T-helper 1 cell treated with Interleukin-12 subunit alpha and Interleukin-12 subunit beta and Interleukin-4 antibody, amounts not matched to agents 30 ng/mL and 1 ng/mL, for 36 hours (primary cell): ENCODE results near the gene TMEM201. TPM values are rescaled to one million over a fixed set of nuclear protein-coding genes. Genes with fewer than 3 reads are reported as not detected.

Experiments
- intact Hi-C: fragments of 100-400 bp; cut with micrococcal nuclease; formaldehyde crosslinking; loops from one replicate; pipeline ENCODE4 v1.15.1; 2024
- total RNA-seq: library from RNA; stranded (reverse); gene quantifications from 2 replicates; pipeline ENCODE4 v1.2.3, GENCODE V29; 2022

The TMEM201 gene
- total RNA-seq, 1 donor from 2014 or later = 17.4 TPM

DNA sequence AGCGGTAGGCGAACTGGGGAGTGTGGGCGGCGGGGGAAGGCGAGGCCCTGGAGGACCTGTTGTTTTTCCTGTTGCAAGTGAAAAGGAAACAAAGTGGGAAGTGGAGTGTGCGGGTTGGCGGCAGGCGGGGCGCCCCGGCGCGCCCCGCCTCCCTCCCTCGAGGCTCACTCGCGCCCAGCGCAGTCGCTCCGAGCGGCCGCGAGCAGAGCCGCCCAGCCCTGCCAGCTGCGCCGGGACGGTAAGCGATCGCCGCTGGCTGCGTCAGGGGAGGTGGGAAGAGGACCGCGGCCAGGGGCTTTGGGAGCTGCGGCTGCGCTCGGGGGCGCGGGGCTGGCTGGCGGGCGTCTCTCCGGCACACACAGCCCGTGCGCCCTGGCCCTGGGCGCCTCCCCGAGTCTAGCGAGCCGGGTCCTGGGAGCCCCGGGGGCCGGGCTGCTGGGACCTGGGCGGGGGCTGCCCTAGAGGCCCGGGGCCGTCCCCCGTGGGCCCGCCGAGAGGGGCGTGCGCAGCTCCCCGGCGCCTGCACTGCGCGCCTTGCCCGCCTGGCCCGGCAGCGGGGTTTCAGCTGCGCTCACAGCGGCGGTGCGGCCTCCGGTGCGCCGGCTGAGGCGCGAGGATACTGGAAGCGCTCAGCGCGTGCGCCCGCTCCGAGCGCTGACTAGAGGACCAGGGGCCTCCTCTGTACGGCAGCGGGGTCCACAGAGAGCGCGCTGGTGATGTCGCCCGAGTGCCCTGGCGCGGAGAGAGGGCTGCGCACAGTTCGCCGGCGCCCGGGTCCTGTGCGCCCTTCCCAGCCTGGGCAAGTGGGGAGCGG, 63.1 kb downstream of the TMEM201 start, which contains the start of gene PIK3CD:
TSS of gene PIK3CD (plus strand) at position 167 of the 814 bp plus-strand sequence. CDS start 58,725 bp downstream, outside the sequence.
- intact Hi-C loops = loop anchor here (1.0 to 10.0 kb wide), 6 partner anchors 22 to 777 kb away; partner anchors contain the start of genes CTNNBIP1, ENO1, LZIC and NMNAT1

DNA sequence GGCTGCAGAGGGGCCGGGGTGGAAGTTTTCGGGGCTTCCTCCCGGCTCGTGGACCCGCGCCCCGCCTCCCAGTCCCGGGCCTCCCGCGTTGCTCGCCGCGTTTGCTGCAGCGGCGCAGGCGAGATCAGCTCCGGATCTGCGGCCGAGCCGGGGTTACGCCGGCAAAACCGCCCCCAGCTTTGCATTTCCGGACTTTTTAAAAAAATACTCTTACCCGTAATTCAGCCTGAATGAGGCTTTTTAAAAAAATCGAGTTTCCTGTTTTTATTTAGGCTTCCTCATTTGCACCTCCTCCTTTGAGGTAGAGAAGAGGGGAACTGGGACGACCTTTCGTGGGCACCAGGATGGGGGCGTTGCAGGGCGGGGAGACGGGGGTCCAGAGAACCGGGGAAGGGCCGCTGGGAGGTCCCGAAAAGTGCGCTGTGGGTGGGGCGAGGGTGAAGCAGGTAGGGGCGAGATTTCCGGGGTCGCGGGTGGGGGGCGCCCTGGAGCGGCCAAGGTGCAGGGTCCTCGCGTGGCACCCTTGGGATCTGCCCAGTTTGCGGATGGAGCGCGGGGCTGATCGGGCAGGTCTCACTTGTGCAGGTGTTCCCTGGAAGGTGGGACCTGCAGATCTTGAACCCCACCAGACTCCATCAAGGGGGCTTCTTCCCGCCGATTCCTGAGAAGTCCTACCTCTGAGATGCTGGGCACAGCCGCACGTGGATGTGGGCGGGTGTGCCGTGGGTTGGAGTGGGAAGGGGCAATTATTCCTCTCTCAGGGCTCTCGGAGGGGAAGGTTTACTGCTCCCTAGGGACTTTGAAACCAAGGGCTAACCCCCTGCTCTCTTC, 63.9 kb downstream of the TMEM201 start:
- intact Hi-C loops = loop anchor here (1.0 to 10.0 kb wide), 7 partner anchors 23 to 778 kb away; partner anchors contain the start of genes CTNNBIP1, ENO1, LZIC and NMNAT1

DNA sequence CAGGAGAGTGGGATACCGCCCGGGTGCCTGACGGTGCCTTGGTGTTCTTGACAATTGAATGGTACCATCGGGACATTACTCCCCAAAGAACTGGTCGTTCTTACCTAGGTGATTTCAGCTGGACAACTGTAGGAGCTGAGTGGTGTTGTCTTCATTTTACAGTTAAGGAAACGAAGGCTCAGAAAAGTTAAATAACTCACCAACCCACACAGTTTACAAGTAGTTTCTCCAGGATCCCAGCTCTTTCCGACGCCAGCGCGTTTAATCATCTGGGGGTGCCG, 64.4 kb downstream of the TMEM201 start:
- intact Hi-C loops = loop anchor here (1.0 to 10.0 kb wide), 6 partner anchors 64 to 778 kb away; partner anchors contain the start of genes CTNNBIP1, ENO1, LZIC and NMNAT1

DNA sequence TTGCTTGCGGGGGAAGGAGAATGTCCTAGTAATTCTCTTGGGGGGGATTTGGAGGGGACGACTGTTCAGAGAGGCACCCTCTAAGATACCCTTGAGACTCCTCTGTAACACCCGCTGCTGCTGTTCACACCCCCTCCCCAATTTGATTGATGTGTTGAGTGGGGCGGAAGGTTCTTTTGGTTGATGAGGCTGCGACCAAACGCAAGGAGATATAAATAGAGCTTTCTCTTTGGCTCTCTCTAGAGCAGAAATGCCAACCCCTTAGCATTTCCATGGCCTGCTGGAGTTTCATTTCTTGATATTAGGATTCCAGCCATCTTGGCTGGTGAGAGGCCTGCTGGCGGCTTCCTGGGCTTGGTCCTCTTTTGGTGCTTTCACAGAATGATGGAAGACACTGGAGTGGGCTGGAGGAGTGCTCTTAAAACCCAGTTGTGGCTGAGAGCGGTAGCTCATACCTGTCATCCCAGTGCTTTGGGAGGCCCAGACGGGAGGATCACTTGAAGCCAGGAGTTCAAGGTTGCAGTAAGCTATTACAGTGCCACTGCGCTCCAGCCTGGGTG, 64.9 kb downstream of the TMEM201 start:
- intact Hi-C loops = loop anchor here (1.0 to 10.0 kb wide), 7 partner anchors 17 to 779 kb away; partner anchors contain the start of genes CTNNBIP1, ENO1, LZIC and NMNAT1

DNA sequence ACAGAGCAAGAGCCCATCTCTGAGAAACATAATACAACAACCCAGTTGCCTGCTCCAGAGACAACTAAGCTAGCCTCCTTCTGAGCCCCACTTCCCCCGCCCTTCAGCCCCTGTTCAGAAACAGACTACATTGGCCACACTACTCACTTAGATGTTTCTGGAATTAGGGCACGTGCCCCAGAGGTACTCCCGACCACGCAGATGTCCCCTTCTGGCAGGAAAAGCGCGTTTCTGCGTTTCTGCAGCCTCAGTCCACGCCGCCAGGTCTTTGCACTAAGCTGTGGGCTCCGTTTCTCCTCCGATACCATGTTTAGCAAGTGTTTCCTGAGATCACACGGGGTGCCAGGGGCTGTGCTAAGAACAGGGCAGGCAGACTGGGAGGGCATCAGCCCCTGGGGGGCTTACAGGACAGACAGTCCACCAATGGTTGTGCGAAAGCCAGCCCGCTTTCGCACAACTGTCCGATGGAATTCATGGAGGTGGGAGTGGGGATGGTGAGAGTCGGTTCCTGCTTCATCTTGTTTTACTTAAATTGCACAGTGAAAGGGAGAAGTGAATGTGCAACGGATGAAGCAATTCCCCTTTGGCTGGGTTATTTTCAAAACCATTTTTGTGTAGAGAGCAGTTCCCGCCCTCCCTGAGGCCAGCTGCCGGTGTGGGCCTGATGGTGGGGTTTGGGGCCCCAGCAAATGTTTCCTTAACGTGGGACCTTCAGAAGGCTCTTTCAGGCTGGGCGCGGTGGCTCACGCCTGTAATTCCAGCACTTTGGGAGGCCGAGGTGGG, 65.5 kb downstream of the TMEM201 start:
- intact Hi-C loops = loop anchor here (2.0 to 10.0 kb wide), 4 partner anchors 17 to 779 kb away; partner anchors contain the start of genes CTNNBIP1, ENO1, LZIC and NMNAT1

DNA sequence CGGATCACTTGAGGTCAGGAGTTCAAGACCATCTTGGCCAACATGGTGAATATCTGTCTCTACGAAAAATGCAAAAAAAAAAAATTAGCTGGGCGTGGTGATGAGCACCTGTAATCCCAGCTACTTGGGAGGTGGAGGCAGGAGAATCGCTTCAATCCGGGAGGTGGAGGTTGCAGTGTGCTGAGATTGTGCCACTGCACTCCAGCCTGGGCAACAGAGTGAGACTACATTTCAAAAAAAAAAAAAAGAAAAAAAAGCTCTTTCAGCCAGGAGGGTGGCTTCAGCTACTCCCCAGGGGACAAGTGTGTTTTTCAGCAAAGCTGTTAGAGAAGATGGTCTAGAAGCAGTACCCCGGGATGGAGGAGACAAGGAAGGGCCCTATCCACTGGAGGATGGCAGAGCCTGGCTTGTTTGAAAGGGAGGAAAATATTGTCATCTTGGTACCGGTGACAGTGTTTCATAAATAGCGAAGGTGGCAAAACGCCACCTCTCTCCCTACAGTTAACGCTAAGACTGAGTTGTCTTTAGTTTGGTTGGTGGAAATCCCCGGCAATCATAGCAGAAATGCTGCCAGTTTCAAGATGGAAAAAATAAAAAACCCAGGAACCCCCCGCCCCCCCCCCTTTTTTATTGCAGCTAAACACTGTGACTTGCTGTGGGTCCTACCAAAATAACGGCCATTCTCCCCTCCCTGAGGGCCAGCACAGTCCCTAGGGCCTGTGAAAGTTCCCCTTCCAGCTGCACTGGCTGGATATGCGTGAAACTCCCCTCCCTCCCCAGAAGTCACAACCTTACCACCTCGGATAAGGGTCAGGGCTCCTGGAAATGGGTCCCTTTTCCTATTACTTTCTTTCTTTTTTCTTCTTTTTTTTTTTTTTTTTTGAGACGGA, 66.4 kb downstream of the TMEM201 start:
- intact Hi-C loops = loop anchor here (1.0 to 10.0 kb wide), 5 partner anchors 16 to 780 kb away; partner anchors contain the start of genes CTNNBIP1, ENO1, LZIC and NMNAT1

DNA sequence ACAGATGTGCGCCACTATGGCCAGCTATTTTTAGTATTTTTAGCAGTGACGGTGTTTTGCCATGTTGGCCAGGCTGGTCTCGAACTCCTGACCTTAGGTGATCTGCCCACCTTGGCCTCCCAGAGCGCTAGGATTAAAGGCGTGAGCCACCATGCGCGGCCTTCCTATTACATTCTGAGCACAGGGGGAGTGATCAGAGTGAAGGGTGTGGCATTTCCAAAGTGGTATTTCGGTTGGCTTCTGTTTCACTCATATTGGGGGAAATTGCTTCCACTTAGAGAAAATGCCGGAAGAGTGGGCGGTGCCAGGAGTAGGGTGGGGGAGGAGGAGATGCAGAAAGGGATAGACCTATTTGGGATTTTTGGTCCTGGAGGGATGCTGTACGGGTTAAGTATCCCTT, 67.1 kb downstream of the TMEM201 start:
- intact Hi-C loops = loop anchor here (1.0 to 10.0 kb wide), 3 partner anchors 15 to 781 kb away; partner anchors contain the start of gene ENO1

DNA sequence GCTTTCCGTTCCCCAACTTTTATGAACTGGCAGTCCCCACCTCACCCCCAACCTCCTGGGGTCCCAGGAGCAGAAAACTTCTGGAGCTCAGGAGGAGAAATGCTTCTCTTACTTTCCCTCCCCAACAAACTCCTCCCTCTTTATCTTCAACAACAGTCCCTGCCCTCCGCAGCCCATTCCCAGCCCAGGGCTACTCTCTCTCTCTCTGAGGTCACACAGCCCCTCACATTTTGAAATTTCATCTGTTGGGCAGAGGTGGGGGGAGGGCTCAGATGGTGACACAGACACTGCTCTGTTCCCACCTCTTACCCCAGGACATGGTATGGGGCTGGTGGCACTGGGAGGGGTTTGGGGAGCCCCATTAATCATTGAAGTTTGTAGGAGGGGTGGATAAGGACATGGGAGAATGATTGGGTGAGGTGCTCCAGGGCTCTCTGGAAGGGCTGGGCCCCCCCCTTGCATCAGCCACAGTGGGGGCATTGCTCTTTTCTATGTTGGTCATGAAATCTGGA, 68.9 kb downstream of the TMEM201 start:
- intact Hi-C loops = loop anchor here (10.0 kb wide), 1 partner anchor 783 kb away; the partner anchor contains the start of gene ENO1

DNA sequence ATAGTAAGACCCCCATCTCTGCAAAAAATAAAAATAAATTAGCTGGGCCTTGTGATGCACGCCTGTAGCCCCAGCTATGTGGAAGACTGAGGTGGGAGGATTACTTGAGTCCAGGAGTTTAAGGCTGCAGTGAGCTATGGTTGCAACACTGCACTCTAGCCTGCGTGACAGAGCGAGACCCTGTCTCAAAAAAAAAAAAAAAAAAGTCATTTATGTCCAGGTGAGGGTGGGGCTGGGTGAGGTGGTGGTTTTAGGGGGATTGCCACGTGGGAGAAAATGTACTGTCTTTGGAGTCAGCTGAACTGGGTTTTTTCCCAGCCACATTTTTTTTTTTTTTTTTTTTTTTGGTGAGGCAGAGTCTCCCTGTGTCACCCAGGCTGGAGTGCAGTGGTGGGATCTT, 69.5 kb downstream of the TMEM201 start:
- intact Hi-C loops = loop anchor here (10.0 kb wide), 1 partner anchor 783 kb away; the partner anchor contains the start of gene ENO1

DNA sequence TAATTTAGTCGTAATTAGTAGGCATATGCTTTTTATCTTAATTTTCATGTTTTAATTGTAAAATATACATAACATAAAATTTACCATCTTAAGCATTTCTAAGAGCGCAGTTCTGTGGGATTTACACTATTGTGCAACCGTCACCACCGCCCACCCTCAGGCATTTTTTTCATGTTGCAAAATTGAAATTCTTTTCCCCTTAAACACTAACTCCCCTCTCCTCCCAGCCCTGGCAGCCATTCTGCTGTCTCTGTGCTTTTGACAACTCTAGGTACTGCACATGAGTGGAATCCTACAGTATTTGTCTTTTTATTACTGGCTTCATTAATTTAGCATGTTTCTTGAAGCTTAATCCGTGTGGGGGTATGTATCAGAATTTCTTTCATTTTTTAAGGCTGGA, 70.6 kb downstream of the TMEM201 start:
- intact Hi-C loops = loop anchor here (10.0 kb wide), 1 partner anchor 785 kb away; the partner anchor contains the start of gene ENO1

DNA sequence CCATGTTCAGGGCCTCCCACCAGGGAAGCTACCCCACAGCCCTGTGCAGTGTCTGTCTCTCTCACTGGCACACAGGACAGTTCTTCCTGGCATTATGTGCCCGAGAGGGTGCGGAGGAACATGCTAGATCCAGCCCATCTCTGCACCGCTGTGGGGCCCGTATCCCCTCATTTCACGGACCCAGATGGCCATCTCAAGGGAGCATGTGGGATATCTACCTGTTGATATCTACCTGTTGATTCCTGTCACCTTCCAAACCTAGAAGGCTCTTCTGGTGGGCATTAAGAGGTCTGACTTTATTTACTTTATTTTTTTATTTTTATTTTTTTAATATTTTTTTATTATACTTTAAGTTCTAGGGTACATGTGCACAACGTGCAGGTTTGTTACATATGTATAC, 74.5 kb downstream of the TMEM201 start:
- intact Hi-C loops = no loop called here

Other genes starting within 250 kb of the TMEM201 start
- gene SLC25A33, start 49.4 kb upstream of the TMEM201 start, total RNA-seq = 5.4 TPM in 2 replicates
- gene PIK3CD, start 62.8 kb downstream of the TMEM201 start, total RNA-seq = 356 and 357 TPM in 2 replicates
- 102 and 103 TPM in 2 replicates for gene CLSTN1, start 235.1 kb downstream of the TMEM201 start, total RNA-seq